Dermis blood vessel endothelial cell (primary cell): ENCODE measurements around the gene RCHY1. TPM values are rescaled to one million over a fixed set of nuclear protein-coding genes. Genes with fewer than 3 reads are reported as not detected.
A peak's percentile ranks its signal among the peaks of the same experiment; 100 is the strongest.
"Not testable (repeated sequence)": the region's sequence is repeated elsewhere in the genome, so short reads cannot be mapped to it uniquely, and the experiment has no call there.

ENCODE experiments used
- DNase-seq: peaks from one replicate; pipeline ENCODE4 v3.0.0; 2010
- total RNA-seq: library from RNA; depleted of rRNA; stranded (reverse); fragments of >200 nt; gene quantifications from 2 replicates; pipeline ENCODE4 v1.2.3, GENCODE V29; 2014

Gene RCHY1
- total RNA-seq, 1 donor from 2014 or later: 49.7 TPM

- DNase-seq: peak; percentile 3
These were observed 878 bp upstream of the RCHY1 start for GRCh38 chr4:75514949-75515612.

DNA sequence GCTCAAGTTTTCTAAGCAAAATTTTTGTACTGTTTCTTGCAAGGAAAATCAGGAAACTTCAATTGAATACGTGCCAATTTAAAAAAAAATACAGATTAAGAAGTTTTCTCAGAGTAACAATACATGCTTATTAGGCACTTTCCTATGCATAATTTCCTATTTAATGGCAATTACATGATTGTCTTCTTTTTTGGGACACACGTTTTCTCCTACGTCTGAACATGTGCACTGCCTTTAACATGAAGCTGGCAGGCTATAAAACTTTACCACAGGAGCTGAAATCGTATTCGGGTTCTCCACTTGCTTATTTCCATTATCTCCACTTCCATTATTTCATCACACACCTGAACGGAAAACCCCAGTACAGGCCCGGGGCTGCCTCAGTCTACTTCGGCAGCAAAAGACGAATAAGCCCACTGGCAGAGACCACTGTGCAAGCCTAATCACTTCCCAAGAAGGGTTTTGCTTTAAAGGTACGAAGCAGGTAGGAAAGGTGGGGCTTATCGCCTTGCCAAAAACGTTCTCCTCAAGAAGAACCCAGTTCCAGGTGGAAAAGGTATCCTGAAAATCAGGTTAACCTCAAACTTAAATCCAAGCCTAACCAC, 575 bp downstream of the RCHY1 start:
- peak; percentile 33 for DNase-seq

DNA sequence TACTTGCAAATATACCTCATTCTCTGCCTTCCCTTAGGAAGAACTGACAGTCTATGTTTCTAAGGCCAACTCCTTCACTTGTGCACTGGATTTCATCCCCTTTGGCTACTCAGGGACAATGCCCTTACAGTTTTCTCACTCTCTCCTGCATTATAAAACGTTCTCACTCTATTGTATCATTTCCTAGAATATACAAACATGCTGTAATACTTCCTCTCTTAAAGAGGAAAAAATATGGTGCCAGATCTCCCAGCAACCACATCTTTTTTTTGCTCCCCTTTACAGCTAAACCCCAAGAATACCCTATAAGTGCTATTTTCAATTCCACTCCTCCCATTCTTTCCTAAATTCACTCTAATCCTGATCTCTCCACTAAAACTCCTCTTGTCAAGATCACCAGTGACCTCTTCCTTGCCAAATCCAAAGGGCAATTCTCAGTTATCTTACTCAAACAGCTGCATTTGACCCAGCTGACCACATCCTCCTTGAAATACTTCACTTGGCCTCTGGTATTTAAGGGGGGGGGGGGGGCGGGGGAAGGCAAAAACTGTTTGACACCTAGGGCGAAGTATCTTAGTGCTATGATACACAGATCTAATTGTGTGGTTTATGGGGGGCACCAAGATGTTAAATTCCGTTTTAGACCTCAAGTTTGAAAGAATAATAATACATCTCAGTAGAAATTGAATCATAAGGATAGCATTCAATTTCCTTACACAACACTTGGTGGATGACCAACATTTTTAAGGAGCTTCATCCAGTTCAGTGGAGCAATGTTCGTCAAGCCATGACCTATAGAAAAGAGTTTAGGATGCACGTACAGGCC, 1.6 kb downstream of the RCHY1 start:
- DNase-seq: peak; percentile 76

DNA sequence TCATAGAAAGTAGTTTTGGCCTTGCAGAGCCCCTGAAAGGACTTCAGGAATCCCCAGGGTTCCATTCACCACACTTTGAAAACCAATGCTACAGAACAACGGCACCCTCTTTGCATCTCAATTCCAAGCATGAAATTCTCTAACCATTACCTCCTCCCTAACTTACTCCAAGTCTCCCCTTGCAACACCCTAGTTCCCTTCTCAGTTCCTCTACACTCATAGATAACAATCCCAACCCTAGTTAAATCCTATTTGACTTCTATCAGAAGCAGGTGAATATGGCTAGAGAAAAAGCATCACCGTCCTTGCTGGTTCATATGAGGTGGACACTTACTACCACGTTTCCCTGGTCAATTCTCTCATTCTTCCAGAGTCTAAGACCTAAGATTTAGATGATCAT, 2.4 kb downstream of the RCHY1 start:
- no peak for DNase-seq

- DNase-seq: not testable (repeated sequence)
These were observed 4.6 kb downstream of the RCHY1 start for GRCh38 chr4:75509592-75509991.

DNA sequence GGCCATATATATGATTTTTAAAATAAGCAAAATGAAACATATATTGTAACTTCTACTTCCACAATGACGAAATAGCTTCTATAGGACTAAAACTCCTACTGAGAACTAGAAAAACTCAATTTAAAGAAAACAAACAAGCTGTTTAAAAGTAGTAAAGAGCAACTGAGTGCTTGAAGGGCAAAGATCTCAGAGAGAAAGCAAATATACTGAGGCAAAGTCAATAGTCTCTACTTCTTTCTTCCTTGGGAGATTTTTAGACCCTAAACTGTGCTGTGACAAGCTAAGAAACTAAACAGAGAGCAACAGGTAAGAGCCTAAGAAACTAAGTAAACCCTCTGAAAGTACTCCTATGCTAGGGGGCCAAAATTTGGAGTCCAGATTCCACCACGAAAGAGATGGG, 8.6 kb downstream of the RCHY1 start:
- DNase-seq: no peak

GRCh38 chr4:75502671-75503070, 11.5 kb downstream of the RCHY1 start:
- no peak for DNase-seq

DNA sequence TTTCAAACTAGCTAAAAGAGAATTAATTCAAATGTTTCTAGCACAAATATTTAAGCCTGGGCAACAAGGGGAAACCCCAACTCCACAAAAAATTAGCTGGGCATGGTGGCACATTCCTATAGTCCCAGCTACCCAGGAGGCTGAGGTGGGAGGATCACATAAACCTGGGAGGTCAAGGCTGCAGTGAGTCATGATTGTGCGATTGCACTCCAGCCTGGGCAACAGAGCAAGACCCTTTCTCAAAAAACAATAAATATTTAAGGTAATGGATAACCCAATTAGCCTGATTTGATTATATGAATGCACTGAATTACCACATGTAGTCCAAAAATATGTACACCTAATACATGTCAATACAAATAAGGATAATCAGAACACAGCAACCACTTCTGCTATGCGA, 14.3 kb downstream of the RCHY1 start:
- no peak for DNase-seq

DNA sequence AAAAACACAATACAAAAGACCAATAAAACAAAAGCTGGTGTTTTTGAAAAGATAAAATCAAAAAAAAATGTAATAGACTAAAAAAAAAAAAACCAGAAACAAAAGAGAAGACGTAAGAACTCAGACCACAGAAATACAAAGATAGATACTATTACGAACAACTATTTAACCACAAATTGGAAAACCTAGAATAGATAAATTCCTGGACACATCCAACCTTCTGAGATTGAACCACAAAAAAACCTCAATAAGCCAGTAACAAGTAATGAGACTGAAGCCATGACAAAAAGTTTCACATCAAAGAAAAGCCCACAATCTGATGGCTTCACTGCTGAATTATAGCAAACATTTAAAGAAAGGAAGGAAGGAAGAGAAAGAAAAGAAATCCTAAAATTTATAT, 16.2 kb downstream of the RCHY1 start:
- no peak for DNase-seq

GRCh38 chr4:75497133-75497532, 17.1 kb downstream of the RCHY1 start:
- no peak for DNase-seq

- no peak for DNase-seq
These were observed 17.8 kb downstream of the RCHY1 start for GRCh38 chr4:75496406-75496805.

DNA sequence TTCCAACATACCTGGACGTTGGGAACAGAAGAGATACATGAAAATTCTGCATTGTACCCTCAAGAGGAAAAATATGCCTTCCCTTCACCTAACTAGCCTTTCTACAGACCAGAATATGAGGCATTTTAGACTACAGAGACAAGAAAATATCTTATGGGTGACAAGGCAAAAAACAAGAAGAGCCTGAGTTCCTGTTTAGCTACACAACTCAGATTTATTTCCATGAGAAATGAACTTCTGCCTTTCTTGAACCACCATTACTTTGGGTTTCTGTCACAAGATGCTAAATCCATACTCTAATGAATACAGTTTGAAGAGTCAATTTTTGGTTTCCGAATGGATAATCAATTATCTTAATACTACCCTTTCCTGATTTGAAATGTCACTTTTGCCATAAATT, 18.7 kb downstream of the RCHY1 start:
- no peak for DNase-seq

DNA sequence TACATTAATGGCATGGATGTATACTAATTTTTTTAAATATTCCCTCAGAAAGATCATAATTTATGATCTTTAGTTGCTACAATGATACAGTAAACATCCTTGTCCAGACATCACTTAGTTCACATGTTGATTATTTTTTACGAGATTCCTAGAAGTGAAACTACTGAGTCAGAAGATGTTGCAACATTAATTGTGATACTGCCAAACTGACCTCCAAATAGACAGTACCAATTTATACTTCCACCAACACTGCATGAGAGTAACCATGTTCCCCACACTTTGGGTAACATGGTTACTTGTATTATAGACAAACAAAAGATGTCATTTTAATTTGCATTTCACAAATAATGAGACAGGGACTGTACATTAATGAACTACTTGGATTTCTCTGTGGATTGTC, 19.6 kb downstream of the RCHY1 start:
- DNase-seq: no peak

DNA sequence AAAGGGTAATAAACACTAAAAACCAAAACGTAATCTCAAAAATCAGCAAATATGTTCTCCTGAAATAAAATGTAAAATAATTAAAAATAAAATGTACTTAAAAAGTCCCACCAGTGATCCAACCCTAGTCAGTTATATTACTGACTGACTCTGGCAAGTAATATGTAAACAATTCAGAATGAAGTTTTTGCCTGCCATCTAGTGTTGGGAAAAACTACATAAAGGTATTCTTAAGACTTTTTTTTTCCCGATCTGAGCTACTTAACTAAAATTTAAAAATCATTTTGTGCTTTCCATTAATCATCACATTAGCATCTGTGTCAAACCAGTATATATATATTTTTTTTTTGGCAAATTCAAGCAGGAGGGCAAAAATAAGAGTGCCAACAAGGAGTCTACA, 24.0 kb downstream of the RCHY1 start:
- DNase-seq: peak; percentile 32

DNA sequence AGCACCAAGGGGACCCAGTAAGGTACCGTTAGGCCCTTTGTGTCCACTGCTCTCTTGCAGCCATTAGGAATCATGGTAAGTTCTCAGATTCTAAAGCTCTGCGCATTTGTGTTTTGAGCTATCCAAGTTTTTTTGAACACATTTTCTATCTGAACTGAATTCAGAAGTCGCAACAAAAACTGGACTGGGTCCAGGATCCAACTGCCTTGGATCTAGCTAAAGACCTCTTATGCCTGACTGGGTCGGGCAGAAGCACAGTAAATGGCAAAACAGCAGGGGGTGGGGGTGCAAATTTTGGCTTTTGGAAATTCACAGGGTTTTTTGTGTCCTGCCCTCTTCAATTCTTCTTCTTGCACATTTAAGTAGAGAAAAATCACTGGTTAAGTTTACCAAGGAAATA, 30.0 kb downstream of the RCHY1 start:
- no peak for DNase-seq

DNA sequence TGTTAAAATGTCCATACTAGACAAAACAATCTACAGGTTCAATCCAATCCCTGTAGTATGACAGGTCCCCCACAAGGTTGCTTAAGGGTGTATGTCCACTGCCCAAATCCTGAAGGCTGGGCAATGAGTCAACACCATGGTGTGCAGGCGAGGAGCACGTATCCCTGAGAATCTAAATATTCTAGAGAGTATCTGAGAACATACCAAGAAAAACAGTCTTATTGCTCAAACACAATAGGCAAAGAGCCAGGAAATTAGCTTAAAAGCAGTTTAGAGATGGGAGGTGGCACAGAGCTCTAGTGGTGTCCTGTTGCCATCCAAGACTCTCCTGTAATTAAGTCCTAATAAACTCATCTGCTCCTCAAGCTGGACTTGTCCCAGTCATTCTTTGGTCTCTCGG, 37.0 kb downstream of the RCHY1 start:
- no peak for DNase-seq

GRCh38 chr4:75470738-75471137, 43.5 kb downstream of the RCHY1 start:
- DNase-seq: no peak

GRCh38 chr4:75469896-75470295, 44.3 kb downstream of the RCHY1 start:
- DNase-seq: no peak

DNA sequence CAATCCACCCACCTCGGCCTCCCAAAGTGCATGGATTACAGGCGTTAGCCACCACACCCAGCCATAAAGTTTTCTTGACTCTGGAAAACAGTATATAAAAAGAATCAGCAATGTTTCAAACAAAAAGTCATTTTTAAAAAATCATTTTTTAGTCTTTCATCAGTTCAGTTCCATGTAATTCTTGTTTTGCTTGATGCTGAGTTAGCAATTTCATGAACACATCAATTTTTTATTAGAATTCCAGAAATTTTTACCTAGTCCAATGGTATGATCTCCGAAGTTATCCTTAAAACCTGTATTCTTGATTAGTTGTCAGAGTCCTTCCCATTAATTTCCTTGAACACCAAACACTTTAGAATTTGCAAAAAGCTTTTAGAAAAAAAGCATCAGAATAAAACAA, 56.8 kb downstream of the RCHY1 start:
- no peak for DNase-seq

DNA sequence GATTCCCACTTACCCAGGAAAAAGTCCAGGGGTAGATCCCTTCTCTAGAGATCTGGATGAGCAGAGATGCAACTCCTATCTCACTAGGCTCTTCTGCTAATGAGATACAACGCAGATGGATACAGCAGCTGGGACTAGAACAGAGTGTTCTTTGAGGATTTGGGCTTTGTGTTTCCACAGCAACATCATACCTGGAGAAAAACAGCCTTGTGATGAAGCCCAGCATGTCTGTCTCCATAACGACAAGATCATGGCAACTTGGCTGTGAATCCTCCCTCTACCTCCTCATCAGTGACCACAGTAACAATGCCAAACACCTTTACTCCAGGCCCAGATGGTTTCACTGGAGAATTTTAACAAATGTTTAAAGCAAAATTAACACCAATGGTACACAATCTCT, 80.1 kb downstream of the RCHY1 start:
- no peak for DNase-seq

DNA sequence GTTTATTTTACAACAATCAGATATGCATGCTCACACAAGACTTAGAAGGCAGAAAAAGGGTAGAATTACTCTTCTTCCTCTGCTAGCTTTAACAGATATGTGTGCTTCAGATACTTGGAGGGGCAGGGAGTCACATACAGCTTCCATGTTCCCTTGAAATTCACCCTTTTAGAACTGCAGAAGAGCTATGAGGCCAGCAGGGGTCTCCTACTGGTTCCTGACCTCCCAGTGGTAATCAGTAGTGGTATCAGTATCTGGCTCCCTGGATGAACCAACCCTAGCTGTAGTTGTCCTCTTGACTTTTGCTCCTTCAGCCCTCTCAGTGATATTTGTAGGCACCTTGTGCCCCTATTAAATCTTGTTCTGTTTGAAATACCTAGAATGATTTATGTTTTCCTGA, 81.5 kb downstream of the RCHY1 start:
- peak; percentile 51 for DNase-seq

DNA sequence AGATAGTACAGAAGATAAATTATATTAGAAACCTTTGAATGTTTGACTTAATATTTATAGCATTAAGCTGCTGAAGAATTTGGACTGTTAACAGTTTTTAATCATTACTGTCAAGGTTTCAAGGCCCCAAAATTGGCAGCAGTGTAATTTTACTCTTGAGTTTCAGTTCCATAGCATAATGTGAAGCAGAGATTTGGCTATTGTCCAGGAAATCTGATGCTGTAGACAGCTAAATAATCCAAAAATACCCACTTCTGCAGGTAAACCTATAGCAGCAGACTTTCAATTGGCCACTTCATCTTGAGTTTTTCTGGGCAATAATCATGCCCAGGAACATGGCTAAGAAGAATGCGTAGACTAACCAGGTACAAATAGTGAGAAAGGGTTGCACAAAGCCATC, 85.0 kb downstream of the RCHY1 start:
- DNase-seq: no peak
